ENCODE data around the gene HHIPL1. TPM values are rescaled to one million over a fixed set of nuclear protein-coding genes. Genes with fewer than 3 reads are reported as not detected.
"Not testable (repeated sequence)": the region's sequence is repeated elsewhere in the genome, so short reads cannot be mapped to it uniquely, and the experiment has no call there.

Gene HHIPL1
- total RNA-seq, 2 experiments from 2014 or later: 0.25 to 0.72 TPM

DNA sequence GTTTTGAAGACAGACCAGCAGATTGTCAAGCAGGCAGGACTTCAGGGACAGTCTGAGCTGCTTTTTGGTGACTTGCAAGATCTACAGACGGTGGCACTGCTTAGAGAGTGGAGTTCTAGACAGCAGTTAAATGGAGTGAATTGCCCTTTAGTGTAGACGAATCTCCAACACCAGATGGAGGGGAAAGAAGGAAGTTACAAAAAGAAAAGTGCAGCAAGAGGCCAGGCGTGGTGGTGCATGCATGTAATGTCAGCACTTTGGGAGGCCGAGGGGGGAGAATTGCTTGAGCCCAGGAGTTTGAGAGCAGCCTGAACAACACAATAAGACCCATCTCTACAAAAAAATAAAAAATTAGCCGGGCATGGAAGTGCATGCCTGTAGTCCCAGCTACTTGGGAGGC, 8.4 kb upstream of the HHIPL1 start:
- CTCF ChIA-PET (ENCODE audit: unreplicated experiment): no interaction called here
- Histone ChIP-seq H3K79me2 (ENCODE audit: insufficient read depth, low read depth, low read length) (no peaks in the 10 kb centered on the region), H3K4me1 (ENCODE audit: insufficient read depth, low read length, poor library complexity, severe bottlenecking) (peaks cover 23% of the 10 kb centered on the region), H3K9me2 (ENCODE audit: insufficient read depth, low read length) (no peaks in the 10 kb centered on the region), H3K4me3 (ENCODE audit: low read depth, low read length, poor library complexity, severe bottlenecking) (no peak overlapping the region), H3K9me3 (ENCODE audit: low read length) (no peaks in the 10 kb centered on the region), H4K20me1 (ENCODE audit: insufficient read depth, low read length) (no peaks in the 10 kb centered on the region), H3K4me2 (ENCODE audit: low read length) (no peak overlapping the region), H3K27ac (ENCODE audit: low read depth, low read length, poor library complexity, severe bottlenecking) (no peak overlapping the region), H3K36me3 (ENCODE audit: insufficient read depth, low read length) (no peaks in the 10 kb centered on the region), H2AFZ (ENCODE audit: low read length) (0 out of 2 replicates have a peak overlapping the region, but pooled peaks have one; percentile 20)
- intact Hi-C loops (cut with micrococcal nuclease; ENCODE audit: unreplicated experiment): no loop called here
- DNase-seq (ENCODE audit: low spot score): peak; percentile 27
- POLR2A ChIA-PET: no interaction called here
- no peak for TF ChIP-seq EZH2phosphoT487 (IDR thresholded peaks at IDR 0.05; ENCODE audit: borderline replicate concordance, low read depth, low read length)
- TF ChIP-seq, protein P1, sequence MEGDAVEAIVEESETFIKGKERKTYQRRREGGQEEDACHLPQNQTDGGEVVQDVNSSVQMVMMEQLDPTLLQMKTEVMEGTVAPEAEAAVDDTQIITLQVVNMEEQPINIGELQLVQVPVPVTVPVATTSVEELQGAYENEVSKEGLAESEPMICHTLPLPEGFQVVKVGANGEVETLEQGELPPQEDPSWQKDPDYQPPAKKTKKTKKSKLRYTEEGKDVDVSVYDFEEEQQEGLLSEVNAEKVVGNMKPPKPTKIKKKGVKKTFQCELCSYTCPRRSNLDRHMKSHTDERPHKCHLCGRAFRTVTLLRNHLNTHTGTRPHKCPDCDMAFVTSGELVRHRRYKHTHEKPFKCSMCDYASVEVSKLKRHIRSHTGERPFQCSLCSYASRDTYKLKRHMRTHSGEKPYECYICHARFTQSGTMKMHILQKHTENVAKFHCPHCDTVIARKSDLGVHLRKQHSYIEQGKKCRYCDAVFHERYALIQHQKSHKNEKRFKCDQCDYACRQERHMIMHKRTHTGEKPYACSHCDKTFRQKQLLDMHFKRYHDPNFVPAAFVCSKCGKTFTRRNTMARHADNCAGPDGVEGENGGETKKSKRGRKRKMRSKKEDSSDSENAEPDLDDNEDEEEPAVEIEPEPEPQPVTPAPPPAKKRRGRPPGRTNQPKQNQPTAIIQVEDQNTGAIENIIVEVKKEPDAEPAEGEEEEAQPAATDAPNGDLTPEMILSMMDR (conservative IDR thresholded peaks at IDR 0.05; ENCODE audit: low read length): no peak
- BruUV-seq (replicated peaks): no TSS peak

DNA sequence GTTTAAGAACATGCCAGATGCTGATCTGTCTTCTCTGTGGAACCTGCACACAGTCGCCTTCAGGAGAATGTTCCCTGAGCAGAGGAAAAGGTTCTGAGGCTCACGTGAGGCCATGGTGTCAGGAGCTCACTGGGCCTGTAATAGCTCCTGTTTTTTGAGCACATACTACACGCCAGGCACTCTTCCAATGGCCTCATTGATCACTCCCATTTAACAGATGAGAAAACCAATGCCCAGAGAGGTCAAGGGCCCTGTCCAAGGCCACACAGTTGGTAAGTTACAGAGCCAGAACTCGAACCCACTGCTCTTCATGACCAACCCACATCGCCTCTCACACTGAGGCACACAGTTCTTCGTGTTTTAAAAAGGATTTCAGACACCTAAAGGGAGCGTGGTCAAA, 7.3 kb upstream of the HHIPL1 start:
- intact Hi-C loops (cut with micrococcal nuclease; ENCODE audit: unreplicated experiment): no loop called here
- CTCF ChIA-PET (ENCODE audit: unreplicated experiment): no interaction called here

DNA sequence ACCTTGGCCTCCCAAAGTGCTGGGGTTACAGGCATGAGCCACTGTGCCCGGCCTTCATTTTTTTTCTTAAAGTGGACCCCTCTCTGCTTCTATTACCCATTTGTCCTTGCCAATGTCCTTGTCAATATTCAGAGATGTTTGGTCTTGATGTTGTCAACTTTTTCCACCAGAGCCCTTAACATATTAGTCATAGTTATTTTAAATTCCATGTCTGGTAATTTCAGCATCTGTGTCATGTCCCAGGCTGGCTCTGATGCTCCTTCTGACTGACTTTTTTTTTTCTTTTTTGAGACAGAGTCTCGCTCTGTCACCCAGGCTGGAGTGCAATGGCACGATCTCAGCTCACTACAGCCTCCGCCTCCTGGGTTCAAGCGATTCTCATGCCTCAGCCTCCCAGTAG, 2.2 kb upstream of the HHIPL1 start:
- H3K9me2 ChIP-seq (ENCODE audit: insufficient read depth, low read length); H3K4me1 ChIP-seq (ENCODE audit: insufficient read depth, low read length, poor library complexity, severe bottlenecking); H3K27ac ChIP-seq (ENCODE audit: low read depth, low read length, poor library complexity, severe bottlenecking); intact Hi-C loops (cut with micrococcal nuclease; ENCODE audit: unreplicated experiment); H2AFZ ChIP-seq (ENCODE audit: low read length); H3K4me2 ChIP-seq (ENCODE audit: low read length); H3K79me2 ChIP-seq (ENCODE audit: insufficient read depth, low read depth, low read length); H3K9me3 ChIP-seq (ENCODE audit: low read length); H3K36me3 ChIP-seq (ENCODE audit: insufficient read depth, low read length); H4K20me1 ChIP-seq (ENCODE audit: insufficient read depth, low read length); BruUV-seq (replicated peaks); CTCF ChIA-PET (ENCODE audit: unreplicated experiment); DNase-seq (ENCODE audit: low spot score); H3K4me3 ChIP-seq (ENCODE audit: low read depth, low read length, poor library complexity, severe bottlenecking): not testable (repeated sequence)
- POLR2A ChIA-PET: interaction anchor here (1.5 kb wide), 1 partner anchor 13 kb away, joined by 4 read pairs; no protein-coding TSS in a partner anchor

More for the DNA sequence above, 7.3 kb upstream of the HHIPL1 start:
- TF ChIP-seq, protein P1 (conservative IDR thresholded peaks at IDR 0.05; ENCODE audit: low read length): no peak
- TF ChIP-seq EZH2phosphoT487 (IDR thresholded peaks at IDR 0.05; ENCODE audit: borderline replicate concordance, low read depth, low read length): no peak
- H3K27ac ChIP-seq (ENCODE audit: low read depth, low read length, poor library complexity, severe bottlenecking): no peak overlapping the region
- H3K36me3 ChIP-seq (ENCODE audit: insufficient read depth, low read length): no peaks in the 10 kb centered on the region
- no peaks in the 10 kb centered on the region for H3K9me2 ChIP-seq (ENCODE audit: insufficient read depth, low read length)
- no peaks in the 10 kb centered on the region for H3K79me2 ChIP-seq (ENCODE audit: insufficient read depth, low read depth, low read length)
- DNase-seq (ENCODE audit: low spot score): no peak
- POLR2A ChIA-PET: no interaction called here
- no peak overlapping the region for H2AFZ ChIP-seq (ENCODE audit: low read length)
- H3K4me3 ChIP-seq (ENCODE audit: low read depth, low read length, poor library complexity, severe bottlenecking): no peak overlapping the region
- no peak overlapping the region for H3K4me2 ChIP-seq (ENCODE audit: low read length)
- no peaks in the 10 kb centered on the region for H3K9me3 ChIP-seq (ENCODE audit: low read length)
- no peaks in the 10 kb centered on the region for H4K20me1 ChIP-seq (ENCODE audit: insufficient read depth, low read length)
- peaks cover 16% of the 10 kb centered on the region for H3K4me1 ChIP-seq (ENCODE audit: insufficient read depth, low read length, poor library complexity, severe bottlenecking)
- BruUV-seq (replicated peaks): no TSS peak
